ENCODE results near the gene SGPP2.
A peak's percentile ranks its signal among the peaks of the same experiment; 100 is the strongest.
"Not testable (repeated sequence)": the region's sequence is repeated elsewhere in the genome, so short reads cannot be mapped to it uniquely, and the experiment has no call there.

The SGPP2 gene

GRCh38 chr2:222424276-222424728 lies at the start of gene SGPP2:
SGPP2 (plus strand) TSS chr2:222424543; CDS start chr2:222424603, 60 bp downstream.
- DNase-seq (ENCODE audit: low read depth) = no peak

GRCh38 chr2:222375798-222376197 lies 48.5 kb upstream of the SGPP2 start:
- DNase-seq (ENCODE audit: low read depth) = no peak

GRCh38 chr2:222380456-222380855 lies 43.9 kb upstream of the SGPP2 start:
- no peak for DNase-seq (ENCODE audit: low read depth)

- no peak for DNase-seq (ENCODE audit: low read depth)
These were observed 42.8 kb upstream of the SGPP2 start for GRCh38 chr2:222381566-222381965.

GRCh38 chr2:222383255-222383654 lies 41.1 kb upstream of the SGPP2 start:
- DNase-seq (ENCODE audit: low read depth) = no peak

GRCh38 chr2:222391743-222392285 lies 32.5 kb upstream of the SGPP2 start:
- no peak for DNase-seq (ENCODE audit: low read depth)

- no peak for DNase-seq (ENCODE audit: low read depth)
These were observed 30.5 kb upstream of the SGPP2 start for GRCh38 chr2:222393733-222394267.

GRCh38 chr2:222398446-222398885 lies 25.9 kb upstream of the SGPP2 start:
- no peak for DNase-seq (ENCODE audit: low read depth)

GRCh38 chr2:222399038-222399783 lies 25.1 kb upstream of the SGPP2 start:
- no peak for DNase-seq (ENCODE audit: low read depth)

- DNase-seq (ENCODE audit: low read depth) = no peak
These were observed 20.0 kb upstream of the SGPP2 start for GRCh38 chr2:222404151-222404905.

- no peak for DNase-seq (ENCODE audit: low read depth)
These were observed 15.7 kb upstream of the SGPP2 start for GRCh38 chr2:222408684-222409083.

GRCh38 chr2:222410534-222410933 lies 13.8 kb upstream of the SGPP2 start:
- DNase-seq (ENCODE audit: low read depth) = no peak

- not testable (repeated sequence) for DNase-seq (ENCODE audit: low read depth)
These were observed 12.0 kb upstream of the SGPP2 start for GRCh38 chr2:222412334-222412733.

GRCh38 chr2:222413295-222413911 lies 10.9 kb upstream of the SGPP2 start:
- no peak for DNase-seq (ENCODE audit: low read depth)

- DNase-seq (ENCODE audit: low read depth) = no peak
These were observed 5.6 kb upstream of the SGPP2 start for GRCh38 chr2:222418739-222419138.

GRCh38 chr2:222420508-222420907 lies 3.8 kb upstream of the SGPP2 start:
- no peak for DNase-seq (ENCODE audit: low read depth)

GRCh38 chr2:222421626-222422025 lies 2.7 kb upstream of the SGPP2 start:
- no peak for DNase-seq (ENCODE audit: low read depth)

- no peak for DNase-seq (ENCODE audit: low read depth)
These were observed 1.2 kb upstream of the SGPP2 start for GRCh38 chr2:222423186-222423585.

- peak; percentile 16 for DNase-seq (ENCODE audit: low read depth)
These were observed 589 bp upstream of the SGPP2 start for GRCh38 chr2:222423632-222424275.

GRCh38 chr2:222424729-222425671 lies 657 bp downstream of the SGPP2 start:
- no peak for DNase-seq (ENCODE audit: low read depth)

All from T-helper 22 cell (primary cell).